ENCODE results near the gene CD300C. TPM values are rescaled to one million over a fixed set of nuclear protein-coding genes. Genes with fewer than 3 reads are reported as not detected.

CD300C gene
- total and polyA plus RNA-seq, 2 donors (not counting 1 experiment from before 2014, with no cell fraction given), result not detected

GRCh38 chr17:74568106-74568873, 22.4 kb upstream of the CD300C start:
- Histone ChIP-seq H2AFZ (ENCODE audit: low read length) (no peak overlapping the region), H3K4me1 (ENCODE audit: control insufficient read depth, extremely low read depth, insufficient read depth, low read length) (no peaks in the 10 kb centered on the region), H3K79me2 (ENCODE audit: control insufficient read depth, insufficient read depth, low read length) (no peaks in the 10 kb centered on the region), H3K27me3 (ENCODE audit: control insufficient read depth, insufficient read depth, low read length) (no peaks in the 10 kb centered on the region), H3K4me2 (ENCODE audit: extremely low read depth, insufficient read depth, low read length) (no peak overlapping the region), H4K20me1 (ENCODE audit: control insufficient read depth, extremely low read depth, insufficient read depth, low read length) (no peaks in the 10 kb centered on the region), H3K36me3 (ENCODE audit: control insufficient read depth, insufficient read depth, low read length) (no peaks in the 10 kb centered on the region), H3K9me3 (ENCODE audit: control insufficient read depth, insufficient read depth, low read depth, low read length) (no peaks in the 10 kb centered on the region), H3K27ac (ENCODE audit: insufficient read depth, low read length) (no peak overlapping the region), H3K4me3 (replicated peaks in 1 of 4; ENCODE audit: control extremely low read depth in 1 of 4, insufficient read depth in 1 of 4, low read depth in 3 of 4, low read length in 4 of 4) (no peak overlapping the region), H3K9ac (ENCODE audit: insufficient read depth, low read length) (no peak overlapping the region)
- DNase-seq (ENCODE audit: low read depth in 2 of 2), result peak in 1 of 2 donors; percentile 83
- no peak for TF ChIP-seq EZH2 (IDR thresholded peaks at IDR 0.05; ENCODE audit: low read length, missing control alignments)
- no peak for TF ChIP-seq CTCF (conservative IDR thresholded peaks at IDR 0.05 in 1 of 2, IDR thresholded peaks at IDR 0.05 in 1 of 2; ENCODE audit: low read depth in 1 of 2, low read length in 2 of 2)

- Histone ChIP-seq H3K4me3 (replicated peaks in 1 of 4; ENCODE audit: control extremely low read depth in 1 of 4, insufficient read depth in 1 of 4, low read depth in 3 of 4, low read length in 4 of 4) (no peak within 1 kb of the TSS), H3K27me3 (ENCODE audit: control insufficient read depth, insufficient read depth, low read length) (no peaks in the 10 kb centered on the region), H3K9ac (ENCODE audit: insufficient read depth, low read length) (no peak within 1 kb of the TSS), H3K36me3 (ENCODE audit: control insufficient read depth, insufficient read depth, low read length) (no peaks in the 10 kb centered on the region), H3K9me3 (ENCODE audit: control insufficient read depth, insufficient read depth, low read depth, low read length) (no peaks in the 10 kb centered on the region), H4K20me1 (ENCODE audit: control insufficient read depth, extremely low read depth, insufficient read depth, low read length) (no peaks in the 10 kb centered on the region), H3K4me1 (ENCODE audit: control insufficient read depth, extremely low read depth, insufficient read depth, low read length) (no peaks in the 10 kb centered on the region), H3K4me2 (ENCODE audit: extremely low read depth, insufficient read depth, low read length) (no peak within 1 kb of the TSS), H2AFZ (ENCODE audit: low read length) (no peak within 1 kb of the TSS), H3K27ac (ENCODE audit: insufficient read depth, low read length) (no peak within 1 kb of the TSS), H3K79me2 (ENCODE audit: control insufficient read depth, insufficient read depth, low read length) (no peaks in the 10 kb centered on the region)
- peak in 1 of 2 donors; percentile 21 for DNase-seq (ENCODE audit: low read depth in 2 of 2)
- TF ChIP-seq EZH2 (IDR thresholded peaks at IDR 0.05; ENCODE audit: low read length, missing control alignments) (no peak), CTCF (conservative IDR thresholded peaks at IDR 0.05 in 1 of 2, IDR thresholded peaks at IDR 0.05 in 1 of 2; ENCODE audit: low read depth in 1 of 2, low read length in 2 of 2) (no peak)
Observed at GRCh38 chr17:74567397-74567796, 21.5 kb upstream of the CD300C start, which contains the start of gene CD300H. CD300H (minus strand) TSS chr17:74567509.

- Histone ChIP-seq H3K27me3 (ENCODE audit: control insufficient read depth, insufficient read depth, low read length) (no peaks in the 10 kb centered on the region), H3K79me2 (ENCODE audit: control insufficient read depth, insufficient read depth, low read length) (no peaks in the 10 kb centered on the region), H3K9ac (ENCODE audit: insufficient read depth, low read length) (no peak overlapping the region), H4K20me1 (ENCODE audit: control insufficient read depth, extremely low read depth, insufficient read depth, low read length) (no peaks in the 10 kb centered on the region), H3K9me3 (ENCODE audit: control insufficient read depth, insufficient read depth, low read depth, low read length) (no peaks in the 10 kb centered on the region), H3K4me3 (replicated peaks in 1 of 4; ENCODE audit: control extremely low read depth in 1 of 4, insufficient read depth in 1 of 4, low read depth in 3 of 4, low read length in 4 of 4) (no peak overlapping the region), H2AFZ (ENCODE audit: low read length) (no peak overlapping the region), H3K27ac (ENCODE audit: insufficient read depth, low read length) (no peak overlapping the region), H3K36me3 (ENCODE audit: control insufficient read depth, insufficient read depth, low read length) (no peaks in the 10 kb centered on the region), H3K4me2 (ENCODE audit: extremely low read depth, insufficient read depth, low read length) (no peak overlapping the region), H3K4me1 (ENCODE audit: control insufficient read depth, extremely low read depth, insufficient read depth, low read length) (no peaks in the 10 kb centered on the region)
- peak in 1 of 2 donors; percentile 30 for TF ChIP-seq CTCF (conservative IDR thresholded peaks at IDR 0.05 in 1 of 2, IDR thresholded peaks at IDR 0.05 in 1 of 2; ENCODE audit: low read depth in 1 of 2, low read length in 2 of 2)
- no peak for TF ChIP-seq EZH2 (IDR thresholded peaks at IDR 0.05; ENCODE audit: low read length, missing control alignments)
- DNase-seq (ENCODE audit: low read depth in 2 of 2), result peak; percentile 3 to 34
Observed at GRCh38 chr17:74566132-74566753, 20.3 kb upstream of the CD300C start.
